ACHN (cell line): Measurements from ENCODE around the gene RAB3B.
"Not testable (repeated sequence)": the region's sequence is repeated elsewhere in the genome, so short reads cannot be mapped to it uniquely, and the experiment has no call there.

Source experiments
- DNase-seq: peaks from one replicate; pipeline ENCODE4 v3.0.0-alpha.2; 2015
- in situ Hi-C: cut with HindIII; loops from 2 replicates; pipeline ENCODE4 v1.10.0; 2017; ENCODE audit warnings: low sequenced_read_pairs, low pct_ligation_motif_present, low pct_unique_long_range_greater_than_20kb

Gene RAB3B

GRCh38 chr1:51990478-51990965 is at the start of gene RAB3B:
Gene RAB3B (minus strand): TSS chr1:51990700. CDS start chr1:51977117, 13,583 bp downstream.
- peak; percentile 75 for DNase-seq
- in situ Hi-C loops = no loop called here

- in situ Hi-C loops = no loop called here
These were observed 47.4 kb upstream of the RAB3B start for GRCh38 chr1:52037909-52038308.

GRCh38 chr1:52037402-52037814 is 46.9 kb upstream of the RAB3B start:
- in situ Hi-C loops = no loop called here
- no peak for DNase-seq

More at GRCh38 chr1:52037909-52038308, 47.4 kb upstream of the RAB3B start:
- no peak for DNase-seq

- in situ Hi-C loops = no loop called here
- no peak for DNase-seq
These were observed 43.5 kb upstream of the RAB3B start for GRCh38 chr1:52034050-52034384.

GRCh38 chr1:52033190-52034049 is 42.9 kb upstream of the RAB3B start, which contains the start of gene KTI12:
Gene KTI12 (minus strand): TSS chr1:52033810. CDS start chr1:52033761, 49 bp downstream.
- in situ Hi-C loops = no loop called here

GRCh38 chr1:52032785-52033131 is 42.3 kb upstream of the RAB3B start:
- in situ Hi-C loops = no loop called here
- DNase-seq = peak; percentile 65

More at GRCh38 chr1:52033190-52034049, 42.9 kb upstream of the RAB3B start, which contains the start of gene KTI12:
- peak; percentile 86 for DNase-seq

- in situ Hi-C loops = no loop called here
- no peak for DNase-seq
These were observed 41.8 kb upstream of the RAB3B start for GRCh38 chr1:52032124-52032784.

- DNase-seq, in situ Hi-C loops: not testable (repeated sequence)
These were observed 38.3 kb upstream of the RAB3B start for GRCh38 chr1:52028839-52029238.

GRCh38 chr1:52028328-52028727 is 37.8 kb upstream of the RAB3B start:
- in situ Hi-C loops = no loop called here
- DNase-seq = no peak

GRCh38 chr1:52026278-52026677 is 35.8 kb upstream of the RAB3B start:
- no peak for DNase-seq

GRCh38 chr1:52022133-52022532 is 31.6 kb upstream of the RAB3B start:
- DNase-seq = no peak
- in situ Hi-C loops = no loop called here

More at GRCh38 chr1:52026278-52026677, 35.8 kb upstream of the RAB3B start:
- in situ Hi-C loops = no loop called here

GRCh38 chr1:52008071-52008809 is 17.7 kb upstream of the RAB3B start:
- DNase-seq = no peak
- in situ Hi-C loops = no loop called here

- DNase-seq = peak; percentile 55
- in situ Hi-C loops = no loop called here
These were observed 16.9 kb upstream of the RAB3B start for GRCh38 chr1:52007215-52008002.

GRCh38 chr1:52006081-52006553 is 15.6 kb upstream of the RAB3B start:
- in situ Hi-C loops = not testable (repeated sequence)
- peak; percentile 41 for DNase-seq

GRCh38 chr1:52005548-52005947 is 15.0 kb upstream of the RAB3B start:
- in situ Hi-C loops = not testable (repeated sequence)
- DNase-seq = peak; percentile 19

GRCh38 chr1:52003877-52004276 is 13.4 kb upstream of the RAB3B start:
- in situ Hi-C loops = no loop called here
- no peak for DNase-seq

- DNase-seq = peak; percentile 90
- in situ Hi-C loops = no loop called here
These were observed 11.8 kb upstream of the RAB3B start for GRCh38 chr1:52002038-52002917.
